IPS-15b (cell line): ENCODE measurements around the gene KRTAP17-1.
"Not testable (repeated sequence)": the region's sequence is repeated elsewhere in the genome, so short reads cannot be mapped to it uniquely, and the experiment has no call there.

ENCODE experiments used
- H3K27me3 ChIP-seq: one replicate; pipeline ENCODE4 v1.6.1; 2013; ENCODE audit warnings: low read length; ENCODE audit not compliant: control insufficient read depth, insufficient read depth
- H3K36me3 ChIP-seq: one replicate; pipeline ENCODE4 v1.6.1; 2013; ENCODE audit warnings: low read length; ENCODE audit not compliant: control insufficient read depth, insufficient read depth
- H3K4me1 ChIP-seq: one replicate; pipeline ENCODE4 v1.6.1; 2013; ENCODE audit warnings: mild to moderate bottlenecking, low read length; ENCODE audit not compliant: control insufficient read depth, insufficient read depth
- H3K4me3 ChIP-seq: one replicate; pipeline ENCODE4 v1.5.1; 2013; ENCODE audit warnings: low read depth, low read length
- H3K9ac ChIP-seq: one replicate; pipeline ENCODE4 v1.6.1; 2013; ENCODE audit warnings: low read depth, mild to moderate bottlenecking, low read length
- H3K9me3 ChIP-seq: one replicate; pipeline ENCODE4 v1.6.1; 2013; ENCODE audit warnings: mild to moderate bottlenecking, low read length; ENCODE audit not compliant: control insufficient read depth, insufficient read depth

The KRTAP17-1 gene

GRCh38 chr17:41287050-41287449, 28.5 kb downstream of the KRTAP17-1 start:
- no peaks in the 10 kb centered on the region for H3K27me3 ChIP-seq

DNA sequence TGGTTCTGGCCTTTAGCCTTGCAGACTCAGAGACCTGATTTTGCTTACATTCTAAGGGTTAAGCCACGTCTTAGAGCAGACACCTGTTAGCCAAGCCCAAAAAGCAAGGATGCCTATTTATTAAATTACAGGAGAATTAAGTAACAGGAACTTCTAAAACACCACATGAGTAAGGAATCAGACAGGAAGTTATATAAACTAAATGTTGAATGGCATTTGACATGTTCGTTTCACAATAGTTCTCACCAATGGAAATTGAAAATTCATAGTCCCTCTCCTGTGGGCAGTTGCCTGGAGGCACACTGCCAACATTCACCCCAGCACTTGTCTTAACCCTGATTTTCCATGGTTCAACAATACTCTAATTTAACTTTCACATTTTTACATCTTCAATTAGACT, 31.0 kb downstream of the KRTAP17-1 start:
- H3K4me1 ChIP-seq = no peaks in the 10 kb centered on the region
- H3K36me3 ChIP-seq = no peaks in the 10 kb centered on the region
- H3K9ac ChIP-seq = no peak overlapping the region
- H3K4me3 ChIP-seq = no peak overlapping the region
- no peaks in the 10 kb centered on the region for H3K9me3 ChIP-seq
- H3K27me3 ChIP-seq = no peaks in the 10 kb centered on the region

More at GRCh38 chr17:41287050-41287449, 28.5 kb downstream of the KRTAP17-1 start:
- Histone ChIP-seq H3K9ac (no peak overlapping the region), H3K9me3 (no peaks in the 10 kb centered on the region), H3K36me3 (no peaks in the 10 kb centered on the region), H3K4me1 (no peaks in the 10 kb centered on the region), H3K4me3 (no peak overlapping the region)

DNA sequence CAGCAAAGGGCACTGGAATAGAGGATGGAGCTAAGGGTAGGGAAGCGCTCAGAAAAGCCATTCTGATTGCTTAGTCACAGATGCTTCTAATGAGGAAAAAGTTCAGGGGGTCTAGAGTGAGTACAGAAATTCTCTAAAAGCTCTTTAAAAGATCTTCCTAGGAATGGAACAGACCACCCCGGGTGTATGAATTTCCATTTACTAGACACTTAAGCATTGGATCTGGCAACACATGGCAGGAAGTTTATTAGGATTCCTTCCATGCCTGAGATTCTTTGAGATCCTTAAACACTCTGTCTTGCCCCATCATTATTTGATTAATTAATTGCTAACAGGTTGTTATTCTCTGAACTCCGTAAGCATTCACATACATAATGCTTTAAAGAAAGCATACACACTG, 31.5 kb downstream of the KRTAP17-1 start:
- Histone ChIP-seq H3K9ac (no peak overlapping the region), H3K4me1 (no peaks in the 10 kb centered on the region), H3K4me3 (no peak overlapping the region), H3K27me3 (no peaks in the 10 kb centered on the region), H3K36me3 (no peaks in the 10 kb centered on the region), H3K9me3 (no peaks in the 10 kb centered on the region)

DNA sequence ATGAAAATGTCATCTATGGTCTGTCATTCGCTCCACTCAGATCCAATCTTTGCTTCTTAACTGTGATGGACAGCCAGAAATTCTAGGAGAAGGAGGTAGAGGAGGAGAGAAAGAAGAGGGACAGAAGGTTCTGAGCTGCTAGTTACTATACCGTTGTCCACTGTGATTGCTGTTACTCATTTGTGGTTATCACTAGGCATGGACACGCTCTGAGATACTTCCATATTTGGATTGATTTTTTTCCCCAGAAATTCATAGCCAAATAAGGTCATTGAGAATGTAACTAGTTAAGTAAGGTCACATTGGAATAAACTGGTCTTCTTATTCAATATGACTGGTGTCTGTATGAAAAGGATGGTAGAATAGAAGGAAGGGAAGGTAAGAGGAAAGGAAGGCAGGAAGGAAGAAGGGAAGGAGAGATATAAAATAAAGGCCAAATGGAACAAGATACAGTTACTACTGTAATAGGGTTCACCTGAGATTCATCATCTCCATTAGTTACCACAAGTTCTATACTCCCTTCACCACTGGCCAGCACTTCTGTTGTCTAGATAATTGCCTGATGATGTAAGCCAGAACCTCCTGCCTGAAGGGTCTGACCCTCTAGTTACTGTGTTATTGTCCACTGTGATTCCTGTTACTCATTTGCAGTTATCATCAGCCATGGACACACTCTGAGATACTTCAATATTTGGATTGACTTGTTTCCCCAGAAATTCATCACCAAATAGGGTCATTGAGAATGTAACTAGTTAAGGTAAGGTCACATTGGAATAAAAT, 37.1 kb downstream of the KRTAP17-1 start:
- no peaks in the 10 kb centered on the region for H3K9me3 ChIP-seq
- no peaks in the 10 kb centered on the region for H3K4me1 ChIP-seq
- no peaks in the 10 kb centered on the region for H3K27me3 ChIP-seq
- H3K36me3 ChIP-seq = no peaks in the 10 kb centered on the region
- H3K4me3 ChIP-seq = no peak overlapping the region
- no peak overlapping the region for H3K9ac ChIP-seq

DNA sequence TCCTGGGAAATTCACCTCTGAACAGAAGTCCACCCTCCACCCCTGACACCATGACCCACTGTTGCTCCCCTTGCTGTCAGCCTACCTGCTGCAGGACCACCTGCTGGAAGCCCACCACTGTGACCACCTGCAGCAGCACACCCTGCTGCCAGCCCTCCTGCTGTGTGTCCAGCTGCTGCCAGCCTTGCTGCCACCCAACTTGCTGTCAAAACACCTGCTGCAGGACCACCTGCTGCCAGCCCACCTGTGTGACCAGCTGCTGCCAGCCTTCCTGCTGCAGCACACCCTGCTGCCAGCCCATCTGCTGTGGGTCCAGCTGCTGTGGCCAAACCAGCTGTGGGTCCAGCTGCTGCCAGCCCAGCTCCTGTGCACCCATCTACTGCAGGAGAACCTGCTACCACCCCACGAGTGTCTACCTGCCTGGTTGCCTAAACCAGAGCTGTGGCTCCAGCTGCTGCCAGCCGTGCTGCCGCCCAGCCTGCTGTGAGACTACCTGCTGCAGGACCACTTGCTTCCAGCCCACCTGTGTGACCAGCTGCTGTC, 39.8 kb downstream of the KRTAP17-1 start, which contains the start of gene KRTAP9-7:
Gene KRTAP9-7 (plus strand): TSS at position 51 of the 543 bp plus-strand sequence. CDS start 0 bp downstream, at position 51.
- not testable (repeated sequence) for H3K27me3 ChIP-seq, H3K9me3 ChIP-seq, H3K4me1 ChIP-seq, H3K4me3 ChIP-seq, H3K36me3 ChIP-seq, H3K9ac ChIP-seq

- Histone ChIP-seq H3K36me3 (no peaks in the 10 kb centered on the region), H3K9ac (no peak overlapping the region), H3K4me3 (no peak overlapping the region), H3K9me3 (no peaks in the 10 kb centered on the region), H3K27me3 (no peaks in the 10 kb centered on the region), H3K4me1 (no peaks in the 10 kb centered on the region)
These were observed 43.7 kb downstream of the KRTAP17-1 start for GRCh38 chr17:41271858-41272257.

- H3K9me3 ChIP-seq, H3K9ac ChIP-seq, H3K4me1 ChIP-seq, H3K36me3 ChIP-seq, H3K4me3 ChIP-seq, H3K27me3 ChIP-seq: not testable (repeated sequence)
These were observed 44.2 kb downstream of the KRTAP17-1 start for GRCh38 chr17:41271323-41271722.

- H3K36me3 ChIP-seq = no peaks in the 10 kb centered on the region
- H3K4me3 ChIP-seq = no peak overlapping the region
- H3K27me3 ChIP-seq = no peaks in the 10 kb centered on the region
- H3K9me3 ChIP-seq = no peaks in the 10 kb centered on the region
- no peak overlapping the region for H3K9ac ChIP-seq
- H3K4me1 ChIP-seq = no peaks in the 10 kb centered on the region
These were observed 47.8 kb downstream of the KRTAP17-1 start for GRCh38 chr17:41267711-41268110.

DNA sequence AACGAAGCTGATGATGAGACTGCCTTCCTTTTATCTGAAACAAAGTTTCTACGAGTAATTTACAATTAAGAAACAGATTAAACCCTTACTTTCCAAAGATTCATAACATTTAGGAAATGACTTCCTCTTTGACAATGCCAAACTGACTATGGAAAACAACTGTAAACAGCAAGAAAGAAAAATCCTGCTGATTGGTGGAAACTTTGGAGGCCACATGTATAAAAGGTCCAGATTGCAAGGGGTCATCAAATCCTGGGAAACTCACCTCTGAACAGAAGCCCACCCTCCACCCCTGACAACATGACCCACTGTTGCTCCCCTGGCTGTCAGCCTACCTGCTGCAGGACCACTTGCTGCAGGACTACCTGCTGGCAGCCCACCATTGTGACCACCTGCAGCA, 50.4 kb downstream of the KRTAP17-1 start, which contains the start of gene KRTAP9-6:
Gene KRTAP9-6 (plus strand): TSS at position 301 of the 400 bp plus-strand sequence. CDS start 0 bp downstream, at position 301.
- no peak within 1 kb of the TSS for H3K4me3 ChIP-seq
- no peaks in the 10 kb centered on the region for H3K4me1 ChIP-seq
- H3K9ac ChIP-seq = no peak within 1 kb of the TSS
- H3K27me3 ChIP-seq = no peaks in the 10 kb centered on the region
- no peaks in the 10 kb centered on the region for H3K36me3 ChIP-seq
- H3K9me3 ChIP-seq = no peaks in the 10 kb centered on the region
